Placental epithelial cell (primary cell): Measurements from ENCODE around the gene COL28A1. TPM values are rescaled to one million over a fixed set of nuclear protein-coding genes. Genes with fewer than 3 reads are reported as not detected.

Source experiments
- total RNA-seq: library from RNA; depleted of rRNA; stranded (reverse); fragments of >200 nt; gene quantifications from 2 replicates; pipeline ENCODE4 v1.2.3, GENCODE V29; 2012

The COL28A1 gene
- under 0.01 TPM in 2 replicates for total RNA-seq

GRCh38 chr7:7535691-7536090, at the start of gene COL28A1:
Gene COL28A1 (minus strand): TSS chr7:7535873. CDS start chr7:7532875, 2,998 bp downstream.

GRCh38 chr7:7566651-7567611, 31.3 kb upstream of the COL28A1 start, which contains the start of gene MIOS:
Gene MIOS (plus strand): TSS chr7:7566884. CDS start chr7:7572476, 5,592 bp downstream.

Other genes starting within 250 kb of the COL28A1 start
- gene MIOS, start 31.0 kb upstream of the COL28A1 start, total RNA-seq: 29.1 and 39.4 TPM in 2 replicates
- gene UMAD1, start 104.9 kb upstream of the COL28A1 start, total RNA-seq: 7.1 and 12.7 TPM in 2 replicates
- 17.3 and 20.7 TPM in 2 replicates for gene RPA3, start 182.7 kb upstream of the COL28A1 start, total RNA-seq